GM21390 (cell line): Measurements from ENCODE around the gene SLC22A4.

ENCODE experiments used
- ATAC-seq: cut with Tn5 transposase; IDR thresholded peaks from one replicate; pipeline ENCODE4 v1.9.1; 2021; ENCODE audit not compliant: unreplicated experiment

SLC22A4 gene

DNA sequence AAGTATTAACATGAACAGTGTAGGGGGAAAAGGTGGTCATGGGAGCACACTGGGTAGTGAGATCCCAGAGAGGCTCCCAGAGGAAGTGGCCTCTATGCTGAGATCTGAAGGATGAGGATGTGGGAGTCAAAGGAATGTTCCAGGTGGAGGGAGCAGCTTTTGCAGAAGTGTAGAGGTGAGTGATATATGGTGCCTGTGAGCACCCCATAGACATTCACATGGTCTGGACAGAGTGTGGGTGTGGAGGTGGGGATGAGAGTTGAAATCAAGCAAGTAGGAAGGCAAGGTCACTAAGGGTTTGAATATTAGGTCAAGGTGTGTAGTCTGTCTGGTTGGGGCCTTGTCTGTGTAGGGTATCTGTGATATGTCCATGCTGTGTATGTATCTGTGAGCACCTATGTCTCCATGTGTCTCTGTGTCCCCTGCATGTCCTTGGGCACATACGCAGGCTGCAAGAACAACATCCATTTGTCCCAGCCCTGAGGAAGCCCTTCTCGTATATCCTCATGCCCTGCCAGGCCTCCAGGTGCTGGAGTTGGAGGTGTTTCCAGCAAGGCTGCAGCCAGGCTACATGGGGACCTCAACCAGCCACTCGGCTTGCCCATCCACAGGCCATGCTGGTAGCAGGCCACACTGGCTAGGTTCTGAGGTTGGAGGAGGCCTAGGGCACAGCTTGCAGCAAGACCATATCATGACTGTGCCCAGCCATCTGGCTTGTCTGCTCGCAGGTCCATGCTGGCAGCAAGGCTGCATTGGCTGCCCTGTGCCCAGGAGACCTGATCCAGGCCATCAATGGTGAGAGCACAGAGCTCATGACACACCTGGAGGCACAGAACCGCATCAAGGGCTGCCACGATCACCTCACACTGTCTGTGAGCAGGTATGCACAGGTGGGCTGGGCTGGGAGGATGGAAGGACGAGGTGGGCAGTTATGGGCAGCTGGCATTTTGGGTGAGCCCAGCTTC, 32.0 kb upstream of the SLC22A4 start:
- no peak for ATAC-seq

DNA sequence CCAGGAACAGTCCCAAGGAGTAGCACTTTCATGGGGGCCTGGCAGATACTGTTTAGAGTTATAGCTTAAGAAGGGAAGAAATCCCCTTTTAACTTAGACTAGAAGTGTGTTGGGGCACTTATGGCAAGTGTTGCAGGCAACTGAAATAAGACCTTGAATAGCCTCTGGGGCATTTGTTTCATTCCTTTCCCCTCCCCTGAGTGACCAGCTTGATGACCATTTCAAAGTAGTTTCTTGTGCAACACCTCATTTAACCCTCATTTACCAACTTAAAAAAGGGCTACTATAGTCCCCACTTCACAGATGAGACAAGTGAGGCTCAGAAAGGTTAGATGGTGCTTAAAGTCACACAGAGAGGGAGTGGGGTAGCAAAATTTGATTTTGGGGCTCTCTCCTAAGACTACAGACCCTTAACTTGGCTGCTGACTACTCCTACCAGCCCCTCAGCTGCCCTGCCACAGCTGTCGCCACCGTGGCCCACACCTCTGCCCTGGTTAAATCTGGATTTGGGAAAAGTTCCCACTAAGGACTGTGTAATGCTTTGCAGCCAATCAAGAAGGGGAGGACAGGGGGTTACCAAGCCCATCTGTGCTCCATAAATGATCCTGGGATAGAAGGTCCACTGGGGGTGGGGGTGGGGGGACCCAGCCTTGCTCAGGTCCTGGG, 31.2 kb upstream of the SLC22A4 start:
- no peak for ATAC-seq

DNA sequence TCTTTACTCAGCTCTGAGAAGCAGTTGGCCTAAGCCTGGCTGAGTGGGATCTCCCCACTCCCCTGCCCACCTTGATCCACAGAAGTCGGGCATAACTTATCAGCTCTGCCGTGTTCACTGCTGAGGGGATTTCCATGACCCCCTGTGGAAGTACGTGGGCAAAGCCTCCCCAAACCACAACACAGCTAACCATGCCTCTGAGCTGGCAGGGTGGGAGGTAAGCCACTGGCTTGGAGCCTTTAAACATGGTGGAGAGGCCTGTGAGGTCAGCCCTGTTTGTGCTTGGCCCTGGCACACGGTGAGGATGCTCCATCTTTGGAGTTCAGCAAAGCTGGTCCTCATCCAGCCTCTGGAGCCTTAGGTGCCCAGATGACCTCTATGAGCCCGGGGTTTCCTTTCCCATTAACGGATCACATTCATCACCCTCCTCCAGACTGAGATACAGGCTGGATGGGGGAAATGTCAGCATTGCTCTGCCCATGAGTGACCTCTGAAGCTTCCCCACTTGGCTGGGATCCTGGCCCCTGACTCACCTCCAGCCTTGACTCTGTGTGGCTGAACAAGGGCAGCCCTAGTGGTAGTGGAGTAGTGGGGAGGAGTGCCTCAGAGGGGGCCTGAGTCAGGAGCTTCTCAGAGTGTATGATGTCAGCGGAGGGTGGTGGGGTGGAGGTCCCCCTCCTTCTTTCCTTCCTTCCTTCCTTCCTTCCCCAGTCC, 30.5 kb upstream of the SLC22A4 start:
- ATAC-seq: no peak

DNA sequence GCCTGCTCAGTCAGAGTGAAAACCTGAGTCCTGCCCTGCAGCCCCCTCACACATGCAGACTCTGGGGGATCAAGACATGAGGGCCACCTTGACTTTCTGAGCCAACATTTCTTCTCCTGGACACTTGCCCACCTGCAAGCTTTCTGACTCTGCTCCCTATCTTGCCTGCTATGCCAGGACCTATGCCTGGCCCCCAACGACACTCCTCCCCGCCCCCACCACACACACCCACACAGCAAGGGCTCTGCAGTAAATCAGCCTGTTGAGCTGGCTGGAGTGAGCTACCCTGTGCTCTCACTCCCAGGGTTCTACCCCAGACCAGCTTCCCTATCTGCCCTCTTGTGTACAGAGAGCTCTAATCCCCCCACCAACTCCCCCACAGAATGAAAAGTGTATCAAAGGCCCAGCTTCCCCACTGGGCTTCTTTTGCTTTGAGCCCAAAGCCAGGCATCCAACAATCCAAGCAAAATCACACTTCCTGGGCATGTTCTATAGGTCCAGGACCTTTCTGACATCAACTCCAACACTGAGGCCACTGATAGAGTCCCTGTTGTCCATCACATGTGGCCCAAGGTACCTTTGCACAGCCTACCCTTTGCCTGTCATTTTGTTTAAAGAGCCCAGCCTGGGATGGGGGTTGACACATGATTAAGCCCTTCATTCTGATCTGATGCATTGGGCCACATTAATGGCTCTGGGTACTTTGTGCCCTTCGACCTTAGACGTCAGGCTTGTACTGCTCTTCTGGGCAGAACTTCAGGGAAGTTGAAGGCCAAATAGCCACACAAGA, 29.5 kb upstream of the SLC22A4 start:
- ATAC-seq: no peak

DNA sequence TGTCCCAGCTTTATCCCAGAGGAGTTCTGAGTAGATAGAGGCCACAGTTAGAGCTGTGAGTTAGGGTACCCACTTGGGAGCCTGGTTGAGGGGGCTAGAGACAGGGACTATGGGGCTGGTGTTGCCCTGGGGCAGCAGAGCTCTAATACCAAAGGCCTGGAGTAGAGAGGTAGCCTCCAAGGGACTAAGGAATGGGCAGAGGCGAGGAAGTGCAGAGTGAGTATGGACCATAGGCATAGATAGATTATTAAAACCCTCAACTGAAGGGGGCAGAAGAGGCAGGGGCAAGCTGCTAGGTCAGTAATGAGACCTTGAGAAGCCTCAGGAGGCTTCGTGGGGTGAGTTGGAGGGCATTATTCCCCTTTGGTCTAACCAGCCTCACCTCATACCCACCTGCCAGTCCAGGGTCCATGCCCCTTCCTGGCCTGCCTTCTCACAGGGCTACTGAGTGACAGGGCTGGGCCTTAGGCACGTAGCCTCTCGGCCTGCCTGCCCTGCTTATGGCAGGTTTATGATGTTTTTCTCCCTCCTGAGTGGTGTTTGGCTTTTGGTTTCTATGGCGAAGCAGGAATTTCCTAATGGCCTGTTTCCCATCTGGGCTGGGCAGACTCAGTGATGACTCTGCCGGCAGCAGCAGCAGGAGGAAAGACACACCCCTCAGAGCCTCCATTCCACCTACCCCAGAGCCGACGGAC, 28.7 kb upstream of the SLC22A4 start:
- ATAC-seq: no peak

DNA sequence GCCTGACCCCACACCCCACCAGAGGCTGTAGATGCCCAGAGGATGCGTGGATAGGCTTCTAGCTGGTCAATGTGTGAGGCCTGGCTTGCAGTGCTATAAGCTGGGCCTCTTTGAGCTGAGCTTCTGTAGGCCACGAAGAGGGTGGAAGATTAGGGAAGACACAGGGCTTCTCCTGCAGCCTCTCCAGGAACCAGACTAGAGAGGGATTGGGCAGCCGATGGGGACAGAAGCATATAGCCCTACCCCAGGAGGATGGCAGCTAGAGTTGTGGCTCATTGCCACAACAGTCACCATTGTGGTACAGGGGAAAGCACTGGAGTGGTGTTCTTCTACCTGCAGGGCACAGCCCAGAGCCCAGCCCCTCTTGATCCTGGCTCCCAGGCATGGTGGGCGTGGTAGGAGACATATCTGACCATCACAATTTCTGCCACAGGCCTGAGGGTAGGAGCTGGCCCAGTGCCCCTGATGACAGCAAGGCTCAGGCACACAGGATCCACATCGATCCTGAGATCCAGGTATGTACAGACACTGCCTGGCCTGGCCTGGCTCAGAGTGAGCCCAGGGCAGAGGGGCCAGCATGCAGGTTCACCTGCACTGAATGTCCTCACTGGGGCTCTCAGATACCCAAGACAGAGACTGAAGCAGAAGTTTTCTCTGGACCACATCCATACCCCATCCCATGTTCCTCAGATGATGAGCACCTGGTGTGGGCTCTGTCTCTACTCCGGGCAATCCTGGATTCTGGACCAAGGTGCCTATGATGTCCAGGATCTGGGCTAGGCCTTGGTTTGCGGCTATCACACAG, 28.0 kb upstream of the SLC22A4 start:
- no peak for ATAC-seq

DNA sequence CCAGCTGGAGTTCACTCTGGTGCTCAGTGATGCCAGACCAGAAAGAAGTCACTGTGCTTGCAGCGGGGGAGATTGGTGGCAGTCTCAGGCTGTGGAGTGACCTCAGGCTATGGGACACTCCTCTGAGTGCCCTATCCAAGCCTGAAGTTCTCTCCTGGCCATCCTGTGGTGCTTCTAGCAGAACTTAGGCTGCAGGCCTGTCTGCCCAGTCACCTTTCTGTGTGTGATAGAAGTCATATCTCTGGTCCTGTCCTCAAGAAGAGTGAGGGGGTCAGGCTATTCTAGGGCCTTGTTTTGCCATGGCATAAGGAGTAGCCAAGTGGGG, 27.4 kb upstream of the SLC22A4 start:
- ATAC-seq: no peak

DNA sequence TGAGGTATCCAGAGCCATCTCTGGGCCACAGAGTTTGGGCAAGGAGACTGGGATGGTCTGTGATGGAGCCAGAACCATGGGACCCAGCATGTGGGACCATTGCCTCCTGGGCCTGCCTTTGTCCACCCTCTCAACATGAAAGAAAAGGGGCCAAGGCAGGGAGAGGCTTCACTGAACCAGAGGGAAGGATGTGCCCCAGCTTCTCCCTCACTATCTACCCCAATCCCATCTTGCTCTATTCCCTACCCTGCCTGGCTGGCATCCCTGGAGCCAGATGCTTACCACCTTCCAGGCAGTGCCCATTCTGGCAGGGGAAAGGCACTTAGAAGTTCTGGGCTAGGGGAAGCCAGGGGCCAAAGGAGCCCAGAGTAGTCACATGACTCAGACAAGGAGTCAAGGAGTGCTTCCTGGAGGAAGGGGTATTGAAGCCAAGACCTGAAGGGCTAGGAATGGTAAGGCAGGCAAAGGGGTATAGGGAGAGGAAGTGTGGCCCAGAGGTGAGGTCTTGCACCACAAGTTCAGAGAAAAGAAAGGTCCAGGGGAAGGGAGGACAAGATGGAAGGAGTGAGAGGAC, 26.9 kb upstream of the SLC22A4 start:
- no peak for ATAC-seq

DNA sequence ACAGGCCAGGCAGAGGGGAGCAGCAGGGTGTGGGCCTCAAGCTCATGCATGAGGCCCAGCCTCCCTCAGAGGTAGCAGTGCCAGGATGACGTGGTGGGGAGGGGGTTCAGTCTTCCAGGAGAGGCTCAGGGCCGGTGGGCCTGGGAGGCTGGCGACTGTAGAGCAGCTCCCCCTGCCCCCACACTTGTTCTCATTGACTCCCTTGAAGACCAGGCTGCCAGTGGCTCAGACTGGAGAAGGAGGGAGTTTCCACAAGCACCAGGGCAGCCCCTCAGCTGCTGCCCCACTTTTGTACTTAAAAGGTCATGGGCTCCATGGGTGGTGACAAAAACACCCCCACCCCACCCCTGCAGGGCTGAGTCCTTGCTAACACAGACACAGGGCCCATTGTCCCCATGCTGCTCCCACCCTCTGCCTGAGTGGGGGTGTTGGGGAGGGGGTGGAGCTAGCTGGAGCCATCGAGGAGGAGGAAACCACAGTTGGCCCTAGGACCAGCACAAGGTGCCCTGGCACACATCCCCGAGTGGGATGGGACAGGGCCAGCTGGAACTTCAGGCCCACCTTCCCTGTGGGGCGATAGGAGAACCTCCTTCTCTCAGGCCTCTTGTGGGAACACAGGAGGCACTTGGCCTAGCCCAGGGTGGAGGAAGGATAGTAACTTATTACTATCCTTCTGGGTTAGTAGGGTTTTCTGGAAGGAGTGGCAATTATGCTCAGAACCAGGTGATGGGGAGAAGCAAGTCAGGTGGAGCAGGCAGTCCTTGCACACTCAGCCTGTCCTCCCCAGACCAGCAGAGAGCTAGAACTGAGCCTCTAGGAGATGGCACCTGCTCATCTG, 26.0 kb upstream of the SLC22A4 start:
- peak; percentile 3 for ATAC-seq

DNA sequence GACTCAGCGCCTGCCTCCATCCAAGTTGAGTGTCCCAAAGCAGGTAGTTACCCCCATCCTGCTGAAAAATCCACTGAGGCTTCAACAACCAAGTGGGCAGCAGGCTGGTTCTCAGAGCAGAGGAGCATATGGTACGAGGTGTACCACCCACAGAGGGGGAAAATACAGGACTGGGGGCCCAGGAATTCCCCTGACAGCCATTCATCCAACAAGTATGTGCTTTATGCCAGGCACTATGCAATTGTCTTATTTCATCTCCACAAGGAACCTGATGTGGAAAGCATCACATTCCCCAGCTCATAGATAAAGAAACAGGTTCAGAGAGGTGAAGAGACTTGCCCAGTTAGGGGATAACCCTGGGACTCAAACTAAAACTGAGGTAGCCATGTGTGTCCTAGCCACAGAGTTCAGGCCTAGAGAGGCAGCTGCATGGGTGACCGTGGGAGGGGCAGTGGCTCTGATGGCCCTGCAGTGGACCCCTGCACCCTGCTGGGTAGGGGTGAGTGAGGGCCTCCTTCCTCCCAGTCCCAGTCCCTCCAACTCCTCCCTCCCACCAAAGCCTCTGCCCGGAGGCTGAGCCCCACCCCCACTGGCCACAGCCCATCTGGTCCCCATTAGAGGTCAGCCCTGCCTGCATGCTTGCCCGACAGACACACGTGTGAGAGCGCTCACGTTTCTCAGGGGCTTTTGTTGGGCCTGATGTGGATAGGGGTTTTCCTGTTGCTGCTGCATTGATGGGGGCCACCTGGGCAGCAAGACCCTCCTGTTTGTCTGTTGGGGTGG, 25.2 kb upstream of the SLC22A4 start:
- peak; percentile 71 for ATAC-seq

DNA sequence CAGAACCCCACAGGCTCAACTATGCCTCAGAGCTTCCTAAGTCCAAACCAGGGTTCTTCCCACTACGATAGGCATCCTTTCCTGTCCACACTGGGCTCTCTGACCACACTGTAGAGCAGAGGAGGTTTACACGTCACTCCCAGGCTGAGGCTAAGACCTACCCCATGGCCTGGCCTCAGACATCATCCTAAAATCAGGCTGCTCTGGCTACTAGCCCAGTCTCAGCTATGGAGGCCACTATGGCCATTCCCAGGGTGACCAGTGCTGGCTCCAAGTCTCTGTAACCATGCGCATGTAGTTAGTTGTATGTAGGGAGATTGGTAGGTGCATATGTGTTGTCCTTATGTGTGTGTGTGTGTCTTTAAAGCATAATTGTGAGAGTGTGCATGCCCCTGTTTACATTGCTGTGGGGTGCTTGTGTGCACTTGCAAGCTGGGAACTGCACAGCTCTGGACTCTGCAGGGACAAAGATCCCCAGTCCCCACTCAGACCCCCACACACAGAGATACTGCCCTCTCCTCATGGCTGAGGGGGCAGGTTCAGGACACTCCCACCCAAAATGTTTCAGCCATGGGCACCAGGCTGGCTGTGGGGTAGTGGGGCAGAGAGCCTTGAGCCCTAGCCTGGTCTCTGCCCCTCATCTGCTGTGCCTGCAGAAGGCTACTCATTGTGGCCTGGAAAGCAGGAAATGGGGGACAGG, 24.4 kb upstream of the SLC22A4 start:
- no peak for ATAC-seq

DNA sequence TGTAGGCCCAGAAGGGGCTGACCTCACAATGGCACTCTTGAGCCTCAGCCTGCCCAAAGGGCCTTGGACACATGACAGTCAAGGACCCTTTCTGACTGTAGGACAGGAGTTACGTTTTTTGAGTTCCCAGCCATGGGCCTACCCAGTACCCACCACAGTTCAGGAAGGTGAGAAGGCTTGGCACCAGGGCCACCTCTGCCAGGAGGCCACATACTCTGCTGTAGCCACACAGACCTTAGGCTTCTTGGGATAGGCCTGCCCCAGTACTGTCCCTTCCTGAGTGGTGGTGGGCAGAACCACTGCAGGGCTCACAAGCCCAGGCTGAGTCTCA, 23.9 kb upstream of the SLC22A4 start:
- no peak for ATAC-seq

DNA sequence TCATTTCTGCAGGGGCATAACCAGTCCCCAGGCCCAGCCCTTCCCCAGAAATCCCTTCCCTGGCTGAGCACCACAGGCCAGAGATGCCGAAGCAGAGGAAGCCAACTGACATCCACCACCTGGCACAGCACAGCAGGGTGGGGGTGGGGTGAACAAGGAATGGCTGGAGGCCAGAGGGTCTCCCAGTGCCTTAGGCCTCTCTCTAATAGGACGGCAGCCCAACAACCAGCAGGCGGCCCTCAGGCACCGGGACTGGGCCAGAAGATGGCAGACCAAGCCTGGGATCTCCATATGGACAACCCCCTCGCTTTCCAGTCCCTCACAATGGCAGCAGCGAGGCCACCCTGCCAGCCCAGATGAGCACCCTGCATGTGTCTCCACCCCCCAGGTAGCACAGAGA, 23.5 kb upstream of the SLC22A4 start:
- ATAC-seq: no peak

DNA sequence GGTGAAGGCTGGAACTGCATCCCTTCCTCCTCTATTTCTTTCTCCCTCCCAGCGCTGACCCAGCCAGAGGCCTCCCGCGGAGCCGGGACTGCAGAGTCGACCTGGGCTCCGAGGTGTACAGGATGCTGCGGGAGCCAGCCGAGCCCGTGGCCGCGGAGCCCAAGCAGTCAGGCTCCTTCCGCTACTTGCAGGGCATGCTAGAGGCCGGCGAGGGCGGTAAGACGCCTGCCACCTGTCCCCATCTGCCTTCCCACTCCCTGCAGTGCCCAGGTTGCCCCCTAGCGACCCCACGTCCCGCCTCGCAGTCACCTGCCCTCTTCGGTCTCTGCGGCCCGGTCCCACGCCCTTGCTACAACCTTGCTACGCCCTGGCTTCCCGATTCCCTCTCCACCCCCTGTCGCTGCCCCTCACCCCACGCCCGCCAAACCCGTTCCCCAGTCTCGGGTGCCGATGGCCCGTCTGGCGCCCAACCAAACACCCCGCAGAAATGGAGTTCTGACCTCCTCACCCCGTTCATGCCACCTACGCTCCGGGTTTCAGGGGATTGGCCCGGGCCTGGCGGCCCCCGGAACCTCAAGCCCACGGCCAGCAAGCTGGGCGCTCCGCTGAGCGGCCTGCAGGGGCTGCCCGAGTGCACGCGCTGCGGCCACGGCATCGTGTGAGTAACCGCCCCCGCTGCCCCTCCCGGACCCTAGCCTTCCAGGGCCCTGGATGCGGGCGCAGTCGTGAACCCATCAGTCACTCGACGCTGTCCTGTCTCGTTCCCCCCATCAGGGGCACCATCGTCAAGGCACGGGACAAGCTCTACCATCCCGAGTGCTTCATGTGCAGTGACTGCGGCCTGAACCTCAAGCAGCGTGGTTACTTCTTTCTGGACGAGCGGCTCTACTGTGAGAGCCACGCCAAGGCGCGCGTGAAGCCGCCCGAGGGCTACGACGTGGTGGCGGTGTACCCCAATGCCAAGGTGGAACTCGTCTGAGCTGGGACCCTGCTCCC, 22.6 kb upstream of the SLC22A4 start:
- ATAC-seq: no peak

DNA sequence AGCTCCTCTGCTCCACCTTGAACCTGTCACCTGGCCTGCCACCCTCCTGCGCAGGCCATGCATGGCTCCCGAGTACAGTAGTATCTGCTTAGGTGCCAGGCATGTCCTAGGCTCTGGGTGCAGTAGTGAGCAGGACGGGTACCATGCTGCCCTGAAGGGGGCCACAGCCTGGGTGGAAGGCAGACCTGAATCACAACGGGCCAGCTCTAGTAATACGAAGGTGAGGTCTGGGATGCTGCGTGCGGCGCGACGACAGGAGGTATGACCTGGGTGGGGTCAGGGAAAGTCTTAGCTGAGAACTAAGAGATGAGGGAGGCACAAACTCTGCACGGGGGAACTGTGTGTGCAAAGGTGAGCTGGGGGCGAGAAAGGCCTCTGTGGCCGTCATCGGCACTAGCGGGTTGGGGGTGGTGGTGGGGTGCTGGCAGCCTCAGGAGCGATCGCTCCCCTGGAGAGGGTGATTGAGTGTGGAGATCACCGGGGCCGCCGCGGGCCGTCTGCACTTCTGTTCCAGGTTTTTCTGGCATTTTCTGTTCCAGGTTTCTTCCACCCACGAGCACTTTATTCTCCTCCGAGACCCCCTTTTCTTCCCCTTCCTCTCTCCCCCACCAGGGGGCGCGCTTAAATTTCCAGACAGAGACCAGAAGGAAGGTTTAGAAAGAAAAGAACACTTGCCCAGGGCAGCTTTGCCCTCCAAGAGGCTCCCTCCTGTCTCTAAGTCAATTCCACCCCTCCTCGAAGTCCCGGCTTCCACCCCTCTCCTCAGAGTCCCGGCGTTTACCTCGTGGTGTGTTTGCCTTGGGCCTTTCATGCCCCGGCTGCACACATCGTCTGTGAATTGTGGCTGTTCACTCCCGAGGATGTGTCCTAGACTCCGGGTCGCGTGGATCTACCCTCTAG, 21.6 kb upstream of the SLC22A4 start:
- ATAC-seq: no peak
